Fibroblast of skin of left quadriceps (primary cell): ENCODE results near the gene SLC66A1.

Experiments used
- DNase-seq, 2 experiments: peaks; one replicate each; pipeline ENCODE4 v3.0.0-alpha.2; 2013; ENCODE audit warnings: low read depth in 2 of 2

SLC66A1 gene

GRCh38 chr1:19377812-19378718, 65.9 kb downstream of the SLC66A1 start:
- no peak for DNase-seq
